Limb (tissue), 2 donors: ENCODE results near the gene TDRD1.

Source experiments
- DNase-seq, 2 donors: peaks; one replicate each; pipeline ENCODE4 v3.0.0-alpha.2; 2016; ENCODE audit errors: extremely low spot score in 2 of 2

TDRD1 gene

DNA sequence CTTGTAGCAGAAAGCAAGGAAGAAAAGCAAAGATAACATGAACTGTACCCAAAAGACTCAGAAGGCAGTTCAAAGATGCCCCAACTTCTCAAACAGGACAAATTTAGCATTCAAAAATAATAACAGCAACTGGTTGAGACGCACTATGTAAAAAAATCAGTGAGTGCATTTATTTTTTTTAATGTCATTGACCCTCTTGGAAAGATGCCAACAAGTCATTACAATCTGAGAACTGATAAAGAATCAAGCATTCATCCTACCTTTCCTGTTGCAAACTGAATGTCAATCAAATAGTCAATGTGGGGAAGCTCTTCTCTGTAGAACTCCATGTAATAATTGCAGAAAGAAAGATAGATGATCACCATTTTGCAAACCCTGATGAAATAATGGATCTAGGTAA lies 3.5 kb upstream of the TDRD1 start:
- DNase-seq = no peak

DNA sequence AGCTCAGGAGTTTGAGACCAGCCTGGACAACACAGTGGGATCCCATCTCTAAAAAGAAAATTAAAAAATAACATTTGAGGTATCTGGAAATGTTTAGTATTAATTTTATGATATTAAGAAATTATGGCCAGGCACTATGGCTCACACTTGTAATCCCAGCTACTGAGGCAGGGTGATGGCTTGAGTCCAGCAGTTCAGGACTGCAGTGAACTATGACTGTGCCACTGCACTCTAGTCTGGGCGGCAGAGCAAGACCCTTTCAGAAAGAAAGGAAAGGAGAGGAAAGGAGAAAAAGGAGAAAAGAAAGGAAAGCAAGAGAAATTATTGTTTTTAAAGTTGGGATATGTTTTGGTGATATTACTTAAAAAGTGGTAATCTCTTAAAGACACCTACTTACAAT lies 2.6 kb upstream of the TDRD1 start:
- DNase-seq = no peak

DNA sequence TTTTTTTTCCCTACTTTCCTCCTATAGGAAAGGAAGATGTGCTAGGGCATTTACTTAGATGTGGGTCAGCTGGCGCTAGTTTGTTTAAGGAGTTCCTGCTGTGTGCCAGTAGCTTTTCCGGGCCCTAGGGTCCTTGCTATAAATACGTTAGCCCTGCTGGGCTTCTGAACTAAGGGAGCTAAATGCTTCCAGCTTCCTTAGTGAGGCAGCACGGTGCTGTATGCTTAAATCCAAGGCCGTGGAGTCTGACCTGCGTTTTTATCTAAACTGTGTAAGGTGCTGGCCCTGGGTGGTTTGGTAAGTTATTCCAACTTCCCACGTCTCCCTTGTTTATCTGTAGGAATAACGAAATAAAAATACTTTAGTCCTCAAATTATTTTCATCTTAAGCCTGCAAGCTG lies 594 bp downstream of the TDRD1 start:
- DNase-seq = no peak

DNA sequence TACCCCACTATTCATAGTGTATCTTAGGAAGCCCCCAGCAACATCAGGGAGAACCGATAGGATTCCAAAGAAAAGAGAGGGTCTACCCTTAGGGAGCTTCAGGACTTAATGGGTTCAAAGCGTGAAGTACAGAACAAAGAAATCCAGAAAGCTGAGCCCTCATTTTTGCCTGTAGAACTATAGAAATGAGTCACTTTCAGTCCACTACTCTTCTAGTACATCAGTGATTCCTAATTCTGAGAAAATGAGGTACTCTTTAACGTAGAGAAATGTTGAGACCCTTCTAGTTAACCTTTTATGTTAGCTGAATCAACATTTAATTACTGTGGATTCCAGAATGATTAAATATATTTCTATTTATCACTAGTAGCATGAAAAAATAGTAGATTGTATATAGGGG lies 1.8 kb downstream of the TDRD1 start:
- DNase-seq = no peak

DNA sequence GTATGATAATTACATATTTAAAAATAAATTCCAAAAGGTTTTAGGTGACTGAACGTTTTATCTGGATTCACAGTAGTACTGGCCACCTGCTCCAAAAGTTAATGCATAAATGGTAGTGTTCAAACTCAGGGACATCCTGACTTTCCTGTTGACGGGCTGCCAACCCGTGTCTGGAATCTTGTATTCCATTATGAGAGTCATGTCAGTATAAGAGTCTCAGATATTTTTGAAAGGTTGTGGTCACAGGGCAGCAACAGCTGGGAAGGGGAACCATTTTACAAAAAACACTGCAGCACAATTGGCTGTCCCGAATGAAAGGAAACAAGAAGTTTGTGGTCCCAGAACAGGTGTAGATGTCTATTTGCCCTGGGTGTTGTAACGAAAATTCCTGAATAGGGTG lies 2.8 kb downstream of the TDRD1 start:
- peak in 1 of 2 donors; percentile 26 for DNase-seq

DNA sequence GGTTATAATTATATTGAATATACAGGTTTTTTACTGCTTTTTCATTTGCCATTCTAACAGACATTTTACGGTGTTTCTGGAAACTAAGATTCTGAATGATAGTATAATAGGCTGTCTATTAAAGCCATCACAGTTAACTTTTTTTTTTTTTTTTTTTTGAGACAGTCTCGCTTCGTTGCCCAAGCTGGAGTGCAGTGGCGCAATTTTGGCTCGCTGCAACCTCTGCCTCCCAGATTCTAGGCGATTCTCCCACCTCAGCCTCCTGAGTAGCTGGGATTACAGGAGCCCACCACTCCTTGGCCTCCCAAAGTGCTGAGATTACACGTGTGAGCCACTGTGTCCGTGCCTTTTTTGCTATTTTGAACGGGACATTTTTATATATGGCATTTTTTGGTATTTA lies 4.4 kb downstream of the TDRD1 start:
- no peak for DNase-seq

DNA sequence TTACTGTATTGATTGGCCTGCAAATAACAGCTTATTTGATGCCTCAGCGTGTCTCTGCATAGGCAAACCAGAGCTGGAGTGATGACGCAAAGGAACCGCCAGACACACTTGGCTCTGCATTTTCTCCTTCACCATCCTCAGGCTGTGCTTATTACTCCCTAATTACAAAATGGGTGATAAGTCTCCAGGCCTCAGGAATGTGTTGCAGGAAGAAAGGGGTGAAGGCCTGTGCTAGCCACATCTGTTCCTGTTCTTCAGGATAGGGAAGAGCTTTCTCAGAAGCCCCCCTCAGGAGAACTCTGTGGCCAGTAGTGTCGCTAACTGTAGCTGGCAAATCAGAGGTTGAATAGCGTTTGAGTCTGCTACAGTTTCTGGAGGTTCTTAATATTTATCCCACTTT lies 5.1 kb downstream of the TDRD1 start:
- no peak for DNase-seq

DNA sequence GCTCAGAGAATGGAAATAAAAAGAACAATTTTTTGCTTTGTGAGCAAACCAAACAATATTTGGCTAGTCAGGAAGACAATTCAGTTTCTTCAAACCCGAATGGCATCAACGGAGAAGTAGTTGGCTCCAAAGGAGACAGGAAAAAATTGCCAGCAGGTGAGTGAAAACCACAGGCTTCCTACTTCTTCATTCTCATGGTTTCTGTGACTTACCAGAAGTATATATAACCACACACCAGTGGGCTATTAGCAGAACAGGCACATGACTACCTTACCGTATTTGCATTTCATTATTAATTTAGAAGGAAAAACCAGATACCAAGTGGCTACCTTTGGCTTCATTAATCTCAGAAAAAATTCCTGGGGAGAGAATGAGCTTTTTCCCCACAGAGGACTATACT lies 8.8 kb downstream of the TDRD1 start:
- no peak for DNase-seq

DNA sequence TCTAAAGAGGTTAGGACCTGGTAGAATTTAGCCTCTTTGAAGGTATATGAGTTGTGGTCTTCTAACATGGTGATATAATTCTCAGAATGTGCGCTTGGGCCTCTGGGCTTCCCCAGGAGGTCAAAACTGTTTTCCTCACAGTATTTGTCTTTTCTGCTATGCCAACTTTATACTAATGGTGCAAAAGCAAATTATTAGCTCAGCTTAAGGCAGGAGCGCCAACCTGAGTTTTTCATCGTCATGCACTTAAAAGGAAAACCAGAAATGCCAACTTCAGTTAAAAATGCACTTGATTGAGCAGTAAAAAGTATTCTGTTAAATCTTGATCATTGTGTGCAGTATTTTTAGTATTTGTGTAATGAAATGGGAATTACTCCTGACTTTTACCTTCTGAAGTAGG lies 9.7 kb downstream of the TDRD1 start:
- no peak for DNase-seq

DNA sequence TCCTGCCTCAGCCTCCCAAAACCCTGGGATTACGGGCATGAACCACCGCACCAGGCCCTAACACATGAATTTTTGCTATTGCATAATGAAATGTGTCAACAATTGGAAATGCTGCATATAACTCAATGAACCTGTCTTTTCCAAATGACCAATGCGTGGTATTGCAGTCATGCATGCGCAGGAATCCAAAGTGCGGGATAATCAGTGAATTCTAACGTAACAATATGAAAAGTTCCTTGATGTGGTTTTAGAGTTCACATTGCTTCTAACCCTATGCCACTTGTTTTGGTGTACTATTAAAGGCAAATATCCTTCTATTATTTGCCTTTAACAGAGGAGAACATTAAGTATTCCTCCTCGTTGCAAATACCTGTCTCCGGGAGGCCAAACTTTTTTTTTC lies 10.5 kb downstream of the TDRD1 start:
- DNase-seq = no peak

DNA sequence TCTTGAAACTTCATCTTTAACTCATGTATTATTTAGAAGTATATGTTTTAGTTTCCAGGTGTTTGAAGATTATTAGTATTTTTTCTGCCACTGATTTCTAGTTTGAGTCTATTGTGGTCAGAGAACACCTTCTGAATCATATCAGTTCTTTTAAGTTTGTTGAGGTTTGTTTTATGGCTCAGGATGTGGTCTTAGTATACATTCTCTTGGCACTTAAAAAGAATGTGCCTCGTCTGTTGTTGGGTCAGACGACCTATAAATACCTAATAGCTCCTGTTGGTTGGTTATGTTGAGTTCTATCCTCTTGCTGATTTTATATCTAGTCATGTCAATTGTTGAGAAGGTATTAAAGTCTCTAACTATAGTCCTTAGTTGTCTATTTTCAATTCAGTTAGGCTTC lies 15.9 kb downstream of the TDRD1 start:
- DNase-seq = no peak

DNA sequence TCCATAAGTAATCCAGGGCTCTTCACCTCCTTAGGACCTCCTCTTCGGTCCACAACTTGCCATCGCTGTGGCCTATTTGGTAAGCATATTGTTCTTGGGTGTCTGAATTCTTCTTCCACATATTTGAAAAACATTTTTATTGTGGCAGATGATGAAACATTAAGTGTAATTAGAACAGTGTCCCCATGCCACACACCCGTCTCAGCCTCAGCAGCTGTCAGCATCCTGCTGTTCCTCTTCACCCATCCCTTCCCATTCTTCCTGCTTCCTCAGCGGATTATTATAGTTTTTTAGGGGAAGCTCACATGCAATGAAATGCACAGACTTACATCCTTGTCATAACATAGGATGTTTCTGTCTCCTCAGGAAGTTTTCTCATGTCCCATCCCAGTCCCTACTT lies 20.1 kb downstream of the TDRD1 start:
- no peak for DNase-seq

DNA sequence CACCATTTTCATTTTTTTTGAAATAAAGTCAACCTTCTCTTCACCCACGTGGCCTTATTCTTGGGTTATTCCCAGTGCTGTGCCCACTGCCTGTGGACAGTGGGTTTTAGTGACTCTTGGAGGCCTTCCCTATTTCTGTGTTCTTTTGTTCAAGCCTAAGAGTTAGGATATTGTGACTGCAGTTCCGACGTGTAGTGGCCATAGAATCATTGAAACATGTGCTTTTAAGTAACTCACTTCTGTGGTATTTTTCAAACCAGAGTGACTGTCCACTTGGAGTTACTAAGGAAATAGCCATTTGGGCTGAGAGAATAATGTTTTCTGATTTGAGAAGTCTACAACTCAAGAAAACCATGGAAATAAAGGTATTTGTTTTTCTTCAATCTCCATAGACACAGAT lies 23.7 kb downstream of the TDRD1 start:
- no peak for DNase-seq

DNA sequence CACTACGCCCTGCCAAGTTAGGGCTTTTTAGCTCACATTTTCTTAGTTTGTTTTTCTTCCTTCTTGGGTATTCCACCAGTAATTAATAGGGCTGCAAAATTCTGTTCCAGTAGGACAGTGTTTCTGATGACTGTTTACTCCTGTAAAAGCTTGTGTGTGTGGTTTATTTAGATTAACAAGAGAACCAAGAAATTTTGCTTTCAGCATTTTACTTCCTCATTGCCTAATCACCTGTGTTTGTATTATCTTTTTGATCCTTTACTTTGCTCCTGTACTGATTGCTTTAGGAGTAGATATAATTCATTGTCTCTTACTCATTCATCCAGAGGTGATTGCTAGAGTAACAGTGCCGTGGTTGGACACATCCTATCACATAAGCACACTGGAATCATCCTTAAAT lies 27.7 kb downstream of the TDRD1 start:
- no peak for DNase-seq

DNA sequence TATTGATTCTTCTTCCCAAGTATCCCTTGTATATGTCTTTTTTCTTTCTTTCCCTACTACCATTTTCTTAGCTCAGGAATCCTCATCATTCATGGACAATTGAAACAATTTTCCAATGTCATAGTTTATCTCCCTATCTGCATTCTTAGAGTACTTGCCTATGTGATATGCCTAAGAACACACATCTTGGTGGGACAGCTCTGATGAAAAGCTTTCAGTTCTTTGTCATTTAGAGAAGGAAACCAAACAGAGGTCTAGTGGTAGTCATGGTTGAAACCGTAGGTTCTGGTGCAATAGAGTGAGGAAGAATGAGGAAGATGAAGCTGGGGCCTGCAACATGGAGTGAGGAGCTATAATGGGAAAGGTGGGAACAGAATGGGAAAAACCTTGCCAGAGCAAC lies 28.2 kb downstream of the TDRD1 start:
- DNase-seq = no peak

DNA sequence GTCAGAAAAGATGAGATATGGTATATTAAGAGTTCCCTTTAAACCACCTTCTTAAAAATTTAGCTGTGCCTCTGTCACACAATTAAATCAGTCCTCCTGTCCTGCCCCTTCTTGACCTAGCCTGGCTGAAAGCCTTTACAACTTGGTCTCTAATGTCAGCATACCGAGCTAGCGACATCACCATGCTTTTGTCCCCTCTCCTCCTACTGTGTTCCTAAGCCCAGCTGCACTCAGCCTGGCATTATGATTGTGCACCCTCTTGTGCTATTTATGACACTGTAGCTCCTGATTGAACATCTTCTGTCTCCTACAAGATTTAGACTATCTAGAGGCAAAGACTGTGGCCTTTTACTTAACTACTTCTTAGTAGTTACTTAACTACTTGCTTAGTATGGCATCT lies 29.2 kb downstream of the TDRD1 start:
- no peak for DNase-seq

DNA sequence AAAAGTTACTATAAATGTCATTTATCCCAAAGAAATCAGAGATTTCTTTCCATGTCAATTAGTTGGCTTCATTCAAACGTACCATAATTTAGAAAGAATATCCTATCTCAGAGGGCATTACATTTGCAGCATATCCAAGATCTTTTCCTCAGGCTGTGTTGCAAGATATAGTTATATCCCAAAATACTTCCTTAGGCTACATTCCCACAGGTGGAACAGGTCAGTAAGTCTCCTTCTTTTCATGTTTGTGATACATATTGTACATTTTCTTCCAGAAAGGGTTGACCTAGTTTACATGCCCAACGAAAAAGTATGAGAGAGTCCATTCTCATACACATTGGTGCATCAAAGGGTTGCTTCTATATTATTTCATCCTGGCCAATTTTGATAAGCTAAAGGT lies 33.0 kb downstream of the TDRD1 start:
- DNase-seq = no peak

DNA sequence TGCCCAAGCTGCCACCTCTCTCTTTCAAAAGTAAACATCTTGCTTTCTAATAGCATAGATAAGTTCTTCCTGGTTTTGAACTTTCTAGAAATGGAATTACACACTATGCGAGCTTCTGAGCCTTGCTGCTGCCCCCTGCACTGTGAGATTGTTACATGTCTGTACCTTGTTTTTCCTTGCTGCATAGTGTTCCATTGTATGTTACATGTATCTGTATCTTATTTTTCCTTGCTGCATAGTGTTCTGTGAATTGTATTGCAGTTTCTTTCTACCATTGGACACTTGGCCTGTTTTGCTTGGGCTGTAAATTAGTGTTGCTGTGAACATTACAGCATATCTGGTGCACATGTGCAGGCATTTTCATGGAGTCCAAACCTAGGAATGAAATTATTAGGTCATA lies 35.9 kb downstream of the TDRD1 start:
- no peak for DNase-seq

DNA sequence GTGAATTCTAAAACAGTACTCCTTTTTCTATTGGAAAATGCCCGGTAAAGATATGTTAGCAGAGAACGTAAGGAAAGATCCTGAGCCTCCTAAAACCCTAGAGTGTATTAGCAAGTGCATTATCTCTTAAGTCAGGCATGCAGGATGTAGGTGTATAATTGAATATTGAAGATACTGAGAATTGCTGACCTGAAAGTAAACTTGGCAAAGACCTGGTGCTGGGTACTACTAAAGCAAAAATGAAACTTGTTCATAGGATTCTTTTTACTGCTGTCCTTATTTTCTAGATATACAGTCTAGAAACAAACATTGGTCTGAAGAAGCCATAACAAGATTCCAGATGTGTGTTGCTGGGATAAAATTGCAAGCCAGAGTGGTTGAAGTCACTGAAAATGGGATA lies 41.1 kb downstream of the TDRD1 start:
- no peak for DNase-seq

DNA sequence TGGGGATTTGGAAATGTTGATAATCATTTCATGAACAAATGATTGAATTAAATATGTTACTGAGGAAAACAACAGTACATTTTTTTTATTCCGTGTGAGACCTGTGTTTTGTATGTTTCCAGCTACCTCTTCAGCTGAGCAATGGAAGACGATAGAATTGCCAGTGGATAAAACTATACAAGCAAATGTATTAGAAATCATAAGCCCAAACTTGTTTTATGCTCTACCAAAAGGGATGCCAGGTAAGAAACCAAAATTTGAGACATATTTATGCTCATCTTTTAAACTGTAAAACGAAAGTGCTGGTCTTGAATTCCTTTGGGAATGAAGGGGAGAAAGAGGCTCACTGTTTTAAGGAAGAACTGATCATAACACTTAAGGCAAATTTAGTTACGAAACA lies 42.1 kb downstream of the TDRD1 start:
- no peak for DNase-seq

DNA sequence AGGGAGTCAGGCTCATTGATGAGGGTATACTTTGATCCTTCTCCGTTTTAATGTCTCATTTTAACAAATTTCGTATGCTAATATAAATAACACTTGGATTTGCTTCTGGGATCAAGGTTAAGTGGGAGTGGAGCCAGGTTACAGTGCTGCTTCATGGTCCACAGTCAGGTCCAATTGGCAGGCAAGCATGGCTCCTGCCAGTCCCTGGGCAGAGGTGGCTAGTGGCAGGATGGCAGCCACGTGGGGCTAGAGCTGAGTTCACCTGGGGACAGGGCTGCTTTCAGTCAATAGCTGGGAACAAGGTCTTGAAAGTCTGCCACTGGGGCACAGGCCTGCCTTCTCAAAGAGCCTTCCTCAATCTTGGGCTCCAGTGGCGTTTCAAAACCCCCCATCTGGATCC lies 43.9 kb downstream of the TDRD1 start:
- no peak for DNase-seq

DNA sequence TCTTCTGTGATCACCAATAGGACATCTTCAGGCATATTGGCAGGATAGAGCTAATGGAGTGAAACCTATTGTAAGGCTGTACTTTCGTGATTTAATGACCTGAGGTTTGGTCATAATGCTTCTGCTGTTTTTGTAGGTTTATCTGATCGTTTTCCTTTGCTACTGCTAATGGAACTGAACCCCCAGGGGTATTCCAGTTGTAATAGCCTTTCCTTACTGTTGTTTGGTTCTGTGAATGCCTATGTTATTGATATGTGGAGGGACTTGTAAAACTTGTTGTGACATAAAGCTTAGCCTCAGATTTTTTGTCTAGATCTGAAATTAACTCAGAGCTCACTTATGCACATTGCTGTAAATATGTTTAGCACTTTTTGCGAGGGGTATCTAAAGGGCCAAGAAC lies 49.0 kb downstream of the TDRD1 start:
- no peak for DNase-seq

DNA sequence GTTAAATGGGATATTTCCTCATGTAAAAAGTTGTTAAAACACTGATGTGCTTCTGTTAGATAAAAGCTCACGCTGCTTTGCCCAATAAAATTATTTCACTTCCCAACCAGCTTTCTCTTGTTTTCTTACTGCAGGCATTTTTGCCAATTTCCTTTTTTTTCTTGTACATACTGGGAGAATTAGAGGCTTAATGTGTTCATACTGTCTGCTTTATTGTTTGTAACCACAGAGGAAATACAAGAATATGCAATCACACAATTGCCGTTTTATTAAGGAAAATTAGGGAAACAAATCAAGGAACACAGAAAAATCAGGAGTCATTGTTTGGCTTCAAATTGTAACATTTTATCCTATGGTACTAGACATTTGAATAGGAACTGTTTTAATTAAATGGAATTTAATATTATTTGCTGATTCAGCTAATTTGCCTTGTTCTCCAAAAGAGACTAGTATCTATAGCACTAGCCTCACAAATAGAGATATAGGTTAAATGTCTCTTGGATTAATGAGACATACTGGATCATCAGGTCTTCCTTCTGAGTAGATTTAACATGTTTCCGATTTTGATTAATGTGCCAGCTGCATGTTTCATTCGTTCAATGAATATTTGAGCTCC lies 53.5 kb downstream of the TDRD1 start:
- DNase-seq = no peak

DNA sequence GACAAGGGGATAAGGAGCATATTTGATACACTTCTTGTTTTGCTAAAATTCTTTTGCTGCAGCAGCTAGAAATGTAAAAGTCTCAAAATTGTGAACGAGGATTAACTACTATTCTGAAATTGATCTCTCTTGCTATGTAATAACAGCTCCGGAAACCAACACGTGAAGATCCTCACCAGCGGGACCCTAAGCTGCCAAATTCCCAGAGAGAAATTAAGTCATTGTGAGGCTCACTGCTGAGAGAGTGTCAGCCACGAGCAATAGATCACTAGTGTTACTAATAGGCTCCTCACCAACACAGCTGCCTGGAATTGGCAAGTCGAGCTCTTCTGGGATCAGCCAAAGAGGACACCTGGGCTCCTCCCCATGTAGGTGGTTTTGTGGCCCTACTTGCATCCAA lies 54.3 kb downstream of the TDRD1 start:
- DNase-seq = no peak
